Measurements from ENCODE around the gene LRP2.

The LRP2 gene

DNA sequence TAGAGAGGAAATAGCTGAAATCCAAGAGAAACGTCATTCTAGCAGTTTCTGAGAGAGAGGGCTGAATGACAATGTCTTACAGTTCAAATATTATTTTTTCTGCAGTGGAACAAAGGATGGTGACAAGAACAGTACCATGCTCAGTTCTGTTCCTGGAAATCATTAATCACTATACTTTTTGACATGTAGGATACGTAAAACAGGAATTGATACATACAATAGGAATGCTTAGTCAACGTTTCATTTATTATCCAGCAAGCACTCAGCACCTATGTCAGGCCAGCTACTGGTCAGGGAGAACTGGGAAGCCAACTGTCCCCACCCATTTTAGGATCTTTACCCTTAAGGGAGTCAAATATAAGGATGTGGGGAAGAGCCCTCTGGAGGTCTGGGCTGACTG, 178.3 kb downstream of the LRP2 start:
- TF ChIP-seq, protein P1, sequence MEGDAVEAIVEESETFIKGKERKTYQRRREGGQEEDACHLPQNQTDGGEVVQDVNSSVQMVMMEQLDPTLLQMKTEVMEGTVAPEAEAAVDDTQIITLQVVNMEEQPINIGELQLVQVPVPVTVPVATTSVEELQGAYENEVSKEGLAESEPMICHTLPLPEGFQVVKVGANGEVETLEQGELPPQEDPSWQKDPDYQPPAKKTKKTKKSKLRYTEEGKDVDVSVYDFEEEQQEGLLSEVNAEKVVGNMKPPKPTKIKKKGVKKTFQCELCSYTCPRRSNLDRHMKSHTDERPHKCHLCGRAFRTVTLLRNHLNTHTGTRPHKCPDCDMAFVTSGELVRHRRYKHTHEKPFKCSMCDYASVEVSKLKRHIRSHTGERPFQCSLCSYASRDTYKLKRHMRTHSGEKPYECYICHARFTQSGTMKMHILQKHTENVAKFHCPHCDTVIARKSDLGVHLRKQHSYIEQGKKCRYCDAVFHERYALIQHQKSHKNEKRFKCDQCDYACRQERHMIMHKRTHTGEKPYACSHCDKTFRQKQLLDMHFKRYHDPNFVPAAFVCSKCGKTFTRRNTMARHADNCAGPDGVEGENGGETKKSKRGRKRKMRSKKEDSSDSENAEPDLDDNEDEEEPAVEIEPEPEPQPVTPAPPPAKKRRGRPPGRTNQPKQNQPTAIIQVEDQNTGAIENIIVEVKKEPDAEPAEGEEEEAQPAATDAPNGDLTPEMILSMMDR (IDR thresholded peaks at IDR 0.05; ENCODE audit: insufficient read depth, low read length, poor library complexity, severe bottlenecking): no peak
- no peaks in the 10 kb centered on the region for H3K36me3 ChIP-seq (ENCODE audit: control insufficient read depth, insufficient read depth, low read length)
- H3K4me3 ChIP-seq (replicated peaks; ENCODE audit: low read depth, low read length): no peak overlapping the region
- no peaks in the 10 kb centered on the region; the same call in 1 of the 2 replicates for H3K27me3 ChIP-seq (replicated peaks; ENCODE audit: control insufficient read depth, insufficient read depth, low read length)
- no peak for DNase-seq (ENCODE audit: extremely low read depth, insufficient read length)

DNA sequence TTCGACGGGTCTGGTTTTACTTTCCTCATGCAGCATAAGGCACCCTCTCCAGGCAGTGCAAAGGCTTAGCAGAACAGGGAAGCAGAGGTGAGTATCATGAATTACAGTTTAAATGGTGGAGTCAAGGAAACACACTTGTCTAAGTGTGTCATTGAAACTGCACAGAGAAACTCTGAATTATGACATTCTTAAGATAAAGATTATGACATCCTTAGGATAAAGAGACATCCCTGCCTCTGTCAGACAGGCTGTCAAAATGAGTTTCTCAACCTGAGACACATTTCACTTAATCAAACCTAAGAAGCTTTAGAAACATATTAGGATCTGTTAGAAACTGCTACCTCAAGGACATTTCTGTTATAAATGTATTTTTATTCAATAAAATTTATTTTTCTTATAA, 179.8 kb downstream of the LRP2 start:
- Histone ChIP-seq H3K27me3 (replicated peaks; ENCODE audit: control insufficient read depth, insufficient read depth, low read length) (no peaks in the 10 kb centered on the region; the same call in 1 of the 2 replicates), H3K36me3 (ENCODE audit: control insufficient read depth, insufficient read depth, low read length) (no peaks in the 10 kb centered on the region), H3K4me3 (replicated peaks; ENCODE audit: low read depth, low read length) (no peak overlapping the region)
- no peak for DNase-seq (ENCODE audit: extremely low read depth, insufficient read length)
- TF ChIP-seq, protein P1 (IDR thresholded peaks at IDR 0.05; ENCODE audit: insufficient read depth, low read length, poor library complexity, severe bottlenecking): no peak

DNA sequence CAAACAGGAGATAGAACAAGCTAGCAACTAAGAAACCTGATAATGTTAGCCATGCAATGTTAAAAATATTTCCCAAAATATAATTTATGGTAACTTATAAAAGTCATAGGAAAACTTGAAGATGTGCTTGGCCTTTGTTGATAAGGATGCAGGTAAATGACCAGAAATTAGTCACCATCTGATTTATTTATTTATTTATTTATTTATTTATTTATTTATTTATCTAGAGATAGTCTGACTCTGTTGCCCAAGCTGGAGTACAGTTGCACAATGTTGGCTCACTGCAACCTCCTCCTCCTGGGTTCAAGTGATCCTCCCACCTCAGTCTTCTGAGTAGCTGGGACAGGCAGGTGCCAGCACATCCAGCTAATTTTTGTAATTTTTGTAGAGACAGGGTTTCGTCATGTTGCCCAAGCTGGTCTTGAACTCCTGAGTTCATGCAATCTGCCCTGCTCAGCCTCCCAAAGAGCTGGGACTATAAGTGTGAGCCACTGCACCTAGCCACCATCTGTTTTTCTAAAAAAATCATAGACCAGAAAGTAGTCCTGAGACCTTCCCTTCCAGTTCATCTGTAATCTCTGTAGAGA, 183.4 kb downstream of the LRP2 start:
- TF ChIP-seq, protein P1 (IDR thresholded peaks at IDR 0.05; ENCODE audit: insufficient read depth, low read length, poor library complexity, severe bottlenecking): no peak
- Histone ChIP-seq H3K36me3 (ENCODE audit: control insufficient read depth, insufficient read depth, low read length) (no peaks in the 10 kb centered on the region), H3K27me3 (replicated peaks; ENCODE audit: control insufficient read depth, insufficient read depth, low read length) (peaks cover 1% of the 10 kb centered on the region; the same call in 1 of the 2 replicates), H3K4me3 (replicated peaks; ENCODE audit: low read depth, low read length) (no peak overlapping the region)
- DNase-seq (ENCODE audit: extremely low read depth, insufficient read length): no peak

DNA sequence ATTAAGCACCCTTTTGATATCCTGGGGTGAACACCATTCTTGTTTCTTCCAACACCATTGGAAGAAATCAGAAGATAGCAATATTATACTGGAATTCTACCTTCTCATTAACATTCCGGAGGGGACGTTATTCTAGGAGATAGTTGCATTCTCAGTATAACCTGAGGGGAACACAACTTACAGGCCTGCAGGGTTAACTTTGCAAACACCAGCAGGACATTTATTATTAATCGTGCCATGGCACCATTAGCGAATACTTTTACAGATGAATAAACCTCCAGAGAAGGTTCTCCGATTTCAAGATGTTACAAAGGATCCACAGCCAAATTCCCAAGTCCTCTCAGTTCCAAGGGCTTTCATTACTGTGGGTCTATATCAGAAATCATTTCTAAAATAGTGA, 184.0 kb downstream of the LRP2 start:
- TF ChIP-seq, protein P1 (IDR thresholded peaks at IDR 0.05; ENCODE audit: insufficient read depth, low read length, poor library complexity, severe bottlenecking): no peak
- Histone ChIP-seq H3K36me3 (ENCODE audit: control insufficient read depth, insufficient read depth, low read length) (no peaks in the 10 kb centered on the region), H3K4me3 (replicated peaks; ENCODE audit: low read depth, low read length) (no peak overlapping the region), H3K27me3 (replicated peaks; ENCODE audit: control insufficient read depth, insufficient read depth, low read length) (peaks cover 1% of the 10 kb centered on the region; the same call in 1 of the 2 replicates)
- DNase-seq (ENCODE audit: extremely low read depth, insufficient read length): no peak

DNA sequence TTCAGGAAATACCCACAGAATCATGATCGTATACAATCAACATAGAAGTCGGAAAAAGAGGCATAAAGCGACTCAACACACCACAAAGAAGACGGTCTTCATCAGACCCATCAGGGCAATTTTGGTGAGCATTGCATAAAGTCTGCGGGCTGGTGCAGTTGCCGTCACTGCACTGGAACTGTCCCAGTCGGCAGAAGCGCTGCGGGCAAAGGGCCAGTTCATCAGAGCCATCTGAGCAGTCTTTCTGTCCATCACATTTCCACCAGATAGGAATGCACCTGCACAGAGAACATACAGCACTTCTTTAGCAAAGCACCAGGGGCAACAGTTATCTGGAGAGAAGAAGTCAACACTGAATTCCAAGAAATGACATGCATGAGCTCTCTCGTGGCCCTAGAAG, 187.2 kb downstream of the LRP2 start:
- TF ChIP-seq, protein P1 (IDR thresholded peaks at IDR 0.05; ENCODE audit: insufficient read depth, low read length, poor library complexity, severe bottlenecking): no peak
- Histone ChIP-seq H3K36me3 (ENCODE audit: control insufficient read depth, insufficient read depth, low read length) (no peaks in the 10 kb centered on the region), H3K4me3 (replicated peaks; ENCODE audit: low read depth, low read length) (no peak overlapping the region), H3K27me3 (replicated peaks; ENCODE audit: control insufficient read depth, insufficient read depth, low read length) (peaks cover 1% of the 10 kb centered on the region; the same call in 1 of the 2 replicates)
- DNase-seq (ENCODE audit: extremely low read depth, insufficient read length): no peak

DNA sequence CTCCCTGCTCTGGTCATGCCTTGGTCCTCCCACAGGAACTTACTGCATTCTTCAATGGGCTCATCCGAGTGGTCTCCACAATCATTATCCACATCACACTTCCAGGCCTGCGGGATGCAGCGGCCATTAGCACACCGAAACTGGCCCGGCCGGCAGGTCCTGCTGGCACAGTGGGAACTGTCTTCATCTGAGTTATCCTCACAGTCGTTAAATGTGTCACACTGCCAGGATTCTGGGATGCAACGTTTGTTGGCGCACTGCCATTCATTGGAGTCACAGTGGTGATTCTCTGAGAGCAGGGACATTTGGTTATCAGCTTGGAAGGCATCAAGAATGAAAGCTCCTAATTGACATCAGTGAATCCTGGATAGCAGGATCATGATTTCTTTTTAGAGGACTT, 188.5 kb downstream of the LRP2 start:
- Histone ChIP-seq H3K36me3 (ENCODE audit: control insufficient read depth, insufficient read depth, low read length) (no peaks in the 10 kb centered on the region), H3K27me3 (replicated peaks; ENCODE audit: control insufficient read depth, insufficient read depth, low read length) (0 out of 2 replicates have a peak, but pooled peaks cover 1% of the 10 kb centered on the region), H3K4me3 (replicated peaks; ENCODE audit: low read depth, low read length) (no peak overlapping the region)
- TF ChIP-seq, protein P1 (IDR thresholded peaks at IDR 0.05; ENCODE audit: insufficient read depth, low read length, poor library complexity, severe bottlenecking): no peak
- no peak for DNase-seq (ENCODE audit: extremely low read depth, insufficient read length)

Data from GM06990 (cell line).